Neural cell (in vitro differentiated cells): ENCODE measurements around the gene ATP9B. TPM values are rescaled to one million over a fixed set of nuclear protein-coding genes. Genes with fewer than 3 reads are reported as not detected.

Experiments
- H2AFZ ChIP-seq: fragments of 200-600, 300-800 bp; sonication (generic), shearing (Covaris generic); 2 replicates; pipeline ENCODE4 v1.6.0; 2014; ENCODE audit warnings: low read depth, mild to moderate bottlenecking, antibody characterized with exemption, low read length, moderate library complexity
- H3F3A ChIP-seq: fragments of 200-600 bp; shearing (Covaris generic); 2 replicates; pipeline ENCODE4 v1.6.1; 2016; ENCODE audit warnings: mild to moderate bottlenecking, moderate library complexity, mixed read lengths, antibody characterized with exemption, low read length; ENCODE audit not compliant: insufficient read depth, poor library complexity, severe bottlenecking
- H3K27ac ChIP-seq: fragments of 200-600, 300-800 bp; sonication (generic), shearing (Covaris generic); 2 replicates; pipeline ENCODE4 v1.5.1; 2014; ENCODE audit warnings: mild to moderate bottlenecking, low read length, moderate library complexity
- H3K27me3 ChIP-seq: fragments of 300-800, 200-600 bp; sonication (generic), shearing (Covaris generic); 2 replicates; pipeline ENCODE4 v1.6.0; 2014; ENCODE audit warnings: mild to moderate bottlenecking, low read depth, low read length, moderate library complexity; ENCODE audit not compliant: insufficient read depth
- H3K36me3 ChIP-seq: fragments of 300-800, 200-600 bp; sonication (generic), shearing (Covaris generic); 2 replicates; pipeline ENCODE4 v1.5.1; 2014; ENCODE audit warnings: mild to moderate bottlenecking, antibody characterized with exemption, low read length, moderate library complexity; ENCODE audit not compliant: insufficient read depth
- H3K4me2 ChIP-seq: fragments of 300-800, 200-600 bp; sonication (generic), shearing (Covaris generic); 2 replicates; pipeline ENCODE4 v1.6.0; 2014; ENCODE audit warnings: mild to moderate bottlenecking, low read length
- H3K4me3 ChIP-seq: fragments of 300-800, 200-600 bp; sonication (generic), shearing (Covaris generic); 2 replicates; pipeline ENCODE4 v1.5.1; 2014; ENCODE audit warnings: mild to moderate bottlenecking, low read length, moderate library complexity
- H3K79me2 ChIP-seq: fragments of 200-600 bp; shearing (Covaris generic); replicated peaks from 2 replicates; pipeline ENCODE4 v1.6.0; 2014; ENCODE audit warnings: mild to moderate bottlenecking, low read length, moderate library complexity; ENCODE audit not compliant: insufficient read depth
- H3K9ac ChIP-seq: fragments of 300-800, 200-600 bp; sonication (generic), shearing (Covaris generic); 2 replicates; pipeline ENCODE4 v1.6.1; 2016; ENCODE audit warnings: mild to moderate bottlenecking, low read length, mixed read lengths
- H3K9me2 ChIP-seq: fragments of 200-600 bp; shearing (Covaris generic); 2 replicates; pipeline ENCODE4 v1.6.1; 2016; ENCODE audit warnings: mild to moderate bottlenecking, low read length, mixed read lengths; ENCODE audit not compliant: insufficient read depth
- H3K9me3 ChIP-seq: fragments of 200-600, 300-800 bp; sonication (generic), shearing (Covaris generic); 2 replicates; pipeline ENCODE4 v1.6.1; 2016; ENCODE audit warnings: mild to moderate bottlenecking, mixed run types, low read length, moderate library complexity, mixed read lengths
- H4K20me1 ChIP-seq: fragments of 200-600 bp; shearing (Covaris generic); 2 replicates; pipeline ENCODE4 v1.6.1; 2016; ENCODE audit warnings: mild to moderate bottlenecking, mixed run types; ENCODE audit not compliant: insufficient read depth
- CTCF ChIP-seq: fragments of 450-650 bp; IDR thresholded peaks from 2 replicates; pipeline ENCODE4 v1.5.1; 2014; ENCODE audit warnings: antibody characterized with exemption, mild to moderate bottlenecking, moderate library complexity; ENCODE audit not compliant: poor library complexity, severe bottlenecking
- EP300 ChIP-seq: fragments of 450-650 bp; conservative IDR thresholded peaks from 2 replicates; pipeline ENCODE4 v1.6.1; 2014; ENCODE audit warnings: antibody characterized with exemption, mild to moderate bottlenecking, moderate library complexity; ENCODE audit not compliant: poor library complexity, severe bottlenecking
- EZH2 ChIP-seq: fragments of 200-600, 300-800 bp; shearing (Covaris generic), sonication (generic); IDR thresholded peaks from 2 replicates; pipeline ENCODE4 v1.6.1; 2014; ENCODE audit warnings: antibody characterized with exemption, low read length, borderline replicate concordance, mild to moderate bottlenecking; ENCODE audit not compliant: insufficient read depth, poor library complexity, severe bottlenecking
- MXI1 ChIP-seq: fragments of 450-650 bp; conservative IDR thresholded peaks from 2 replicates; pipeline ENCODE4 v1.6.1; 2014; ENCODE audit warnings: antibody characterized with exemption, mild to moderate bottlenecking; ENCODE audit not compliant: poor library complexity, severe bottlenecking
- POLR2AphosphoS5 ChIP-seq: IDR thresholded peaks from 2 replicates; pipeline ENCODE4 v1.6.1; 2012
- RAD21 ChIP-seq: fragments of 450-650 bp; conservative IDR thresholded peaks from 2 replicates; pipeline ENCODE4 v1.6.1; 2014; ENCODE audit warnings: antibody characterized with exemption, mild to moderate bottlenecking, moderate library complexity
- REST ChIP-seq: IDR thresholded peaks from 2 replicates; pipeline ENCODE4 v1.6.1; 2012; ENCODE audit warnings: borderline replicate concordance
- SMC3 ChIP-seq: fragments of 450-650 bp; conservative IDR thresholded peaks from 2 replicates; pipeline ENCODE4 v1.6.1; 2014; ENCODE audit warnings: antibody characterized with exemption, mild to moderate bottlenecking, moderate library complexity; ENCODE audit not compliant: poor library complexity
- TAF1 ChIP-seq: IDR thresholded peaks from 2 replicates; pipeline ENCODE4 v1.6.1; 2012; ENCODE audit warnings: low read depth
- polyA plus RNA-seq: library from polyadenylated mRNA; depleted of rRNA; stranded (reverse); fragments of >200 nt; gene quantifications from 2 replicates; pipeline ENCODE4 v1.2.3, GENCODE V29; 2014

ATP9B gene
- polyA plus RNA-seq, 1 donor from 2014 or later = 15.4 TPM

- Histone ChIP-seq H4K20me1 (no peaks in the 10 kb centered on the region), H3K79me2 (no peaks in the 10 kb centered on the region), H3K4me3 (no peak overlapping the region), H2AFZ (no peak overlapping the region), H3F3A (no peaks in the 10 kb centered on the region), H3K9ac (no peak overlapping the region), H3K4me2 (no peak overlapping the region), H3K27me3 (no peaks in the 10 kb centered on the region), H3K9me2 (no peaks in the 10 kb centered on the region), H3K9me3 (no peaks in the 10 kb centered on the region), H3K36me3 (no peaks in the 10 kb centered on the region), H3K27ac (no peak overlapping the region)
- no peak for TF ChIP-seq CTCF
Measured at GRCh38 chr18:79411614-79412526, 342.7 kb downstream of the ATP9B start.

GRCh38 chr18:79413025-79413424, 343.8 kb downstream of the ATP9B start:
- Histone ChIP-seq H3K36me3 (no peaks in the 10 kb centered on the region), H3K9me2 (no peaks in the 10 kb centered on the region), H3K27ac (no peak overlapping the region)

More at GRCh38 chr18:79413025-79413424, 343.8 kb downstream of the ATP9B start:
- H3K9ac ChIP-seq = no peak overlapping the region
- no peak overlapping the region for H3K4me2 ChIP-seq
- H3K27me3 ChIP-seq = no peaks in the 10 kb centered on the region
- no peaks in the 10 kb centered on the region for H4K20me1 ChIP-seq
- no peaks in the 10 kb centered on the region for H3F3A ChIP-seq
- TF ChIP-seq RAD21 (no peak), SMC3 (no peak), CTCF (no peak), REST (no peak), POLR2AphosphoS5 (no peak), EZH2 (no peak), TAF1 (no peak), EP300 (no peak), MXI1 (no peak)
- H3K9me3 ChIP-seq = no peaks in the 10 kb centered on the region
- no peaks in the 10 kb centered on the region for H3K79me2 ChIP-seq
- H2AFZ ChIP-seq = no peak overlapping the region
- H3K4me3 ChIP-seq = no peak overlapping the region
